HepG2 (cell line): ENCODE data around the gene KBTBD13. TPM values are rescaled to one million over a fixed set of nuclear protein-coding genes. Genes with fewer than 3 reads are reported as not detected.

Experiments used
- ATAD3A ChIP-seq: sonication (generic); formaldehyde crosslinking; IDR thresholded peaks from 2 replicates; pipeline ENCODE4 v1.4.0; 2020; ENCODE audit warnings: missing genetic modification reagents
- ATF3 ChIP-seq: sonication (generic); formaldehyde crosslinking; IDR thresholded peaks from 2 replicates; pipeline ENCODE4 v1.4.0; 2020; ENCODE audit warnings: missing genetic modification reagents
- BCLAF1 ChIP-seq: fragments of 450-650 bp; IDR thresholded peaks from 2 replicates; pipeline ENCODE4 v1.6.1; 2017; ENCODE audit warnings: mild to moderate bottlenecking
- FOSL2 ChIP-seq: sonication (generic); formaldehyde crosslinking; IDR thresholded peaks from 2 replicates; pipeline ENCODE4 v1.4.0; 2020; ENCODE audit warnings: missing genetic modification reagents
- HNF4A ChIP-seq: sonication (generic); formaldehyde crosslinking; IDR thresholded peaks from 2 replicates; pipeline ENCODE4 v1.4.0; 2020; ENCODE audit warnings: missing genetic modification reagents
- NONO ChIP-seq, 2 experiments: fragments of 450-650 bp in 1 of 2; sonication (generic) in 1 of 2; formaldehyde crosslinking in 1 of 2; IDR thresholded peaks in 1 of 2; conservative IDR thresholded peaks in 1 of 2; 2 replicates each; pipeline versions ENCODE4 v1.6.1 to v1.8.0; 2017 to 2022; ENCODE audit warnings: mild to moderate bottlenecking in 1 of 2, missing genetic modification reagents in 1 of 2, moderate library complexity in 1 of 2
- PHF5A ChIP-seq: IDR thresholded peaks from one replicate; pipeline ENCODE4 v1.6.1; 2018; ENCODE audit warnings: low read depth, missing genetic modification reagents; ENCODE audit not compliant: unreplicated experiment
- PRDM4 ChIP-seq: sonication (generic); formaldehyde crosslinking; IDR thresholded peaks from 2 replicates; pipeline ENCODE4 v1.9.0; 2021; ENCODE audit warnings: missing genetic modification reagents, borderline replicate concordance
- REL ChIP-seq: sonication (generic); formaldehyde crosslinking; conservative IDR thresholded peaks from 2 replicates; pipeline ENCODE4 v1.8.0; 2022; ENCODE audit warnings: mild to moderate bottlenecking, missing genetic modification reagents, moderate library complexity
- TEF ChIP-seq: sonication (generic); formaldehyde crosslinking; IDR thresholded peaks from 2 replicates; pipeline ENCODE4 v1.5.0; 2020; ENCODE audit warnings: missing genetic modification reagents
- TFDP2 ChIP-seq: sonication (generic); formaldehyde crosslinking; IDR thresholded peaks from 2 replicates; pipeline ENCODE4 v1.4.0; 2020; ENCODE audit warnings: missing genetic modification reagents
- U2AF2 ChIP-seq: fragments of 200-400 bp; formaldehyde crosslinking; IDR thresholded peaks from 2 replicates; pipeline ENCODE4 v1.6.1; 2017; ENCODE audit warnings: low read depth, mild to moderate bottlenecking, low read length
- ZFP91 ChIP-seq: sonication (generic); formaldehyde crosslinking; IDR thresholded peaks from 2 replicates; pipeline ENCODE4 v1.9.0; 2022; ENCODE audit warnings: missing genetic modification reagents, mild to moderate bottlenecking, borderline replicate concordance
- ZNF281 ChIP-seq: sonication (generic); formaldehyde crosslinking; IDR thresholded peaks from 2 replicates; pipeline ENCODE4 v1.4.0; 2020; ENCODE audit warnings: missing genetic modification reagents, borderline replicate concordance
- ZNF891 ChIP-seq: sonication (generic); formaldehyde crosslinking; IDR thresholded peaks from 2 replicates; pipeline ENCODE4 v1.5.0; 2020; ENCODE audit warnings: mild to moderate bottlenecking, missing genetic modification reagents
- ZSCAN12 ChIP-seq: sonication (generic); formaldehyde crosslinking; IDR thresholded peaks from 2 replicates; pipeline ENCODE4 v1.9.0; 2021; ENCODE audit warnings: mild to moderate bottlenecking, missing genetic modification reagents
- polyA plus RNA-seq, 8 experiments: library from polyadenylated mRNA; depleted of rRNA in 3 of 8; stranded (reverse) in 7 of 8; unstranded in 1 of 8; fragments of >200 nt; fragmentation: Illumina TruSeq in 4 of 8; extraction: Trizol in 4 of 8; gene quantifications; 2 replicates each; pipeline versions ENCODE4 v1.2.1 to v1.2.3, GENCODE V29; 2011 to 2016; ENCODE audit warnings: low read depth in 4 of 8, missing spikeins in 1 of 8, mixed read lengths in 1 of 8; ENCODE audit not compliant: insufficient read depth in 1 of 8
- total RNA-seq, 5 experiments: library from RNA; depleted of rRNA; stranded (reverse); fragments of >200 nt; fragmentation: Illumina TruSeq; extraction: Trizol; gene quantifications; 2 replicates each; pipeline ENCODE4 v1.2.3, GENCODE V29; 2016; ENCODE audit warnings: low read depth in 1 of 5

The KBTBD13 gene
- total and polyA plus RNA-seq, 2 of the 13 experiments (the other 11 are each of a cell fraction or from before 2014, with no cell fraction given): not detected

GRCh38 chr15:65089206-65089824, 12.8 kb downstream of the KBTBD13 start (continued):
- no peak for TF ChIP-seq TEF
- peak; percentile 39 for TF ChIP-seq ZNF281
- no peak for TF ChIP-seq ATAD3A
- TF ChIP-seq FOSL2 (CRISPR knock-in tag): peak; percentile 43; the same call in 1 of the 2 replicates
- TF ChIP-seq PRDM4 (CRISPR knock-in tag): no peak
- TF ChIP-seq NONO (IDR thresholded peaks at IDR 0.05): no peak
- no peak for TF ChIP-seq NONO (CRISPR knock-in tag; conservative IDR thresholded peaks at IDR 0.05)
- TF ChIP-seq BCLAF1: no peak
- peak; percentile 34; the same call in 1 of the 2 replicates for TF ChIP-seq HNF4A (CRISPR knock-in tag)
- peak; percentile 44; the same call in 1 of the 2 replicates for TF ChIP-seq ATF3 (CRISPR knock-in tag)
- no peak for TF ChIP-seq TFDP2 (CRISPR knock-in tag)
- TF ChIP-seq REL (CRISPR knock-in tag): no peak
- no peak for TF ChIP-seq U2AF2
- 0 out of 2 replicates have a peak, but pooled peaks have one; percentile 22 for TF ChIP-seq ZFP91 (CRISPR knock-in tag)
- no peak for TF ChIP-seq PHF5A (CRISPR knock-in tag)
- no peak for TF ChIP-seq ZNF891 (CRISPR knock-in tag)
- no peak for TF ChIP-seq ZSCAN12 (CRISPR knock-in tag)
